H9 (cell line): ENCODE data around the gene UBE2N. TPM values are rescaled to one million over a fixed set of nuclear protein-coding genes. Genes with fewer than 3 reads are reported as not detected.
"Not testable (repeated sequence)": the region's sequence is repeated elsewhere in the genome, so short reads cannot be mapped to it uniquely, and the experiment has no call there.

Experiments
- DNase-seq: peaks from one replicate; pipeline ENCODE4 v3.0.0-alpha.2; 2017
- H2AFZ ChIP-seq: one replicate; pipeline ENCODE4 v1.6.1; 2013; ENCODE audit warnings: mild to moderate bottlenecking, low read length, control low read depth, moderate library complexity
- H2AK5ac ChIP-seq: 2 replicates; pipeline ENCODE4 v1.6.1; 2013; ENCODE audit warnings: low read length, control low read depth, mixed read lengths; ENCODE audit not compliant: insufficient read length
- H2BK120ac ChIP-seq: one replicate; pipeline ENCODE4 v1.6.1; 2013; ENCODE audit warnings: low read depth, mild to moderate bottlenecking, low read length, control low read depth, inconsistent platforms; ENCODE audit not compliant: poor library complexity, severe bottlenecking
- H2BK12ac ChIP-seq: 2 replicates; pipeline ENCODE4 v1.6.1; 2013; ENCODE audit warnings: low read length, control low read depth, mixed read lengths, low read depth; ENCODE audit not compliant: insufficient read length
- H2BK15ac ChIP-seq: 2 replicates; pipeline ENCODE4 v1.6.1; 2013; ENCODE audit warnings: low read depth, low read length, control low read depth
- H2BK20ac ChIP-seq: one replicate; pipeline ENCODE4 v1.6.1; 2013; ENCODE audit warnings: low read depth, mild to moderate bottlenecking, low read length, control low read depth, inconsistent platforms; ENCODE audit not compliant: poor library complexity, severe bottlenecking
- H2BK5ac ChIP-seq: 2 replicates; pipeline ENCODE4 v1.6.1; 2013; ENCODE audit warnings: low read length, control low read depth, mixed read lengths; ENCODE audit not compliant: insufficient read length
- H3K14ac ChIP-seq: 2 replicates; pipeline ENCODE4 v1.6.1; 2013; ENCODE audit warnings: low read length, control low read depth; ENCODE audit not compliant: insufficient read depth
- H3K18ac ChIP-seq: 2 replicates; pipeline ENCODE4 v1.6.1; 2013; ENCODE audit warnings: low read depth, mild to moderate bottlenecking, mixed read lengths, low read length, control low read depth; ENCODE audit not compliant: insufficient read length
- H3K23ac ChIP-seq: 2 replicates; pipeline ENCODE4 v1.6.1; 2013; ENCODE audit warnings: low read length, control low read depth, mixed read lengths, low read depth; ENCODE audit not compliant: insufficient read length
- H3K23me2 ChIP-seq: 2 replicates; pipeline ENCODE4 v1.6.1; 2013; ENCODE audit warnings: low read depth, mild to moderate bottlenecking, mixed read lengths, low read length, control low read depth; ENCODE audit not compliant: insufficient read length, poor library complexity, severe bottlenecking
- H3K27ac ChIP-seq: 2 replicates; pipeline ENCODE4 v1.5.1; 2013; ENCODE audit warnings: low read length, control low read depth, mixed read lengths, low read depth; ENCODE audit not compliant: insufficient read length
- H3K27me3 ChIP-seq: 2 replicates; pipeline ENCODE4 v1.6.1; 2013; ENCODE audit warnings: low read length, control low read depth, inconsistent platforms; ENCODE audit not compliant: insufficient read depth
- H3K4ac ChIP-seq: 2 replicates; pipeline ENCODE4 v1.6.1; 2013; ENCODE audit warnings: low read depth, mild to moderate bottlenecking, control low read depth, inconsistent platforms, low read length, moderate library complexity
- H3K4me1 ChIP-seq: 2 replicates; pipeline ENCODE4 v1.6.1; 2013; ENCODE audit warnings: low read length, control low read depth, inconsistent platforms; ENCODE audit not compliant: insufficient read depth
- H3K4me2 ChIP-seq: 2 replicates; pipeline ENCODE4 v1.6.1; 2013; ENCODE audit warnings: low read length, control low read depth, mixed read lengths; ENCODE audit not compliant: insufficient read length, insufficient read depth
- H3K56ac ChIP-seq: 2 replicates; pipeline ENCODE4 v1.6.1; 2013; ENCODE audit warnings: low read depth, mild to moderate bottlenecking, mixed read lengths, low read length, control low read depth; ENCODE audit not compliant: insufficient read length
- H3K79me1 ChIP-seq: 2 replicates; pipeline ENCODE4 v1.6.1; 2013; ENCODE audit warnings: low read depth, mild to moderate bottlenecking, moderate library complexity, low read length, control low read depth, inconsistent platforms; ENCODE audit not compliant: insufficient read depth, poor library complexity, severe bottlenecking
- H3K79me2 ChIP-seq: 2 replicates; pipeline ENCODE4 v1.6.1; 2013; ENCODE audit warnings: low read length, control low read depth, inconsistent platforms; ENCODE audit not compliant: insufficient read depth
- H3K9ac ChIP-seq: 2 replicates; pipeline ENCODE4 v1.6.1; 2013; ENCODE audit warnings: low read length, control low read depth, mixed read lengths; ENCODE audit not compliant: insufficient read length; ENCODE audit errors: extremely low read depth
- H3K9me3 ChIP-seq: one replicate; pipeline ENCODE4 v1.6.1; 2013; ENCODE audit warnings: low read depth, low read length, inconsistent platforms; ENCODE audit not compliant: control insufficient read depth
- H3T11ph ChIP-seq: one replicate; pipeline ENCODE4 v1.6.1; 2013; ENCODE audit warnings: mild to moderate bottlenecking, low read length, control low read depth, inconsistent platforms
- H4K20me1 ChIP-seq: one replicate; pipeline ENCODE4 v1.6.1; 2013; ENCODE audit not compliant: control insufficient read depth, insufficient read length, insufficient read depth
- H4K5ac ChIP-seq: 2 replicates; pipeline ENCODE4 v1.6.1; 2013; ENCODE audit warnings: low read depth, mild to moderate bottlenecking, mixed read lengths, low read length, control low read depth; ENCODE audit not compliant: insufficient read length
- H4K8ac ChIP-seq: replicated peaks from 2 replicates; pipeline ENCODE4 v1.6.1; 2013; ENCODE audit warnings: low read length, control low read depth, mixed read lengths, low read depth; ENCODE audit not compliant: insufficient read length
- H4K91ac ChIP-seq: 2 replicates; pipeline ENCODE4 v1.6.1; 2013; ENCODE audit warnings: low read depth, mild to moderate bottlenecking, moderate library complexity, mixed read lengths, low read length, control low read depth; ENCODE audit not compliant: insufficient read length
- H3K27ac Mint-ChIP-seq, 3 experiments: 2 replicates in 2 of 3; 3 replicates in 1 of 3; pipeline ENCODE4 v1.8.0; 2020 to 2021; ENCODE audit warnings: mixed read lengths in 3 of 3, mild to moderate bottlenecking in 1 of 3, moderate library complexity in 1 of 3
- H3K27me3 Mint-ChIP-seq: 2 replicates; pipeline ENCODE4 v1.8.0; 2021; ENCODE audit warnings: low read depth, mild to moderate bottlenecking, moderate library complexity, mixed read lengths
- H3K36me3 Mint-ChIP-seq, 3 experiments: 2 replicates in 2 of 3; 3 replicates in 1 of 3; pipeline ENCODE4 v1.8.0; 2020 to 2021; ENCODE audit warnings: low read depth in 3 of 3, mixed read lengths in 3 of 3; ENCODE audit not compliant: insufficient read depth in 1 of 3
- H3K4me1 Mint-ChIP-seq, 2 experiments: 2 replicates each; pipeline ENCODE4 v1.8.0; 2020; ENCODE audit warnings: mixed read lengths in 2 of 2
- H3K4me3 Mint-ChIP-seq, 2 experiments: 2 replicates in 1 of 2; 3 replicates in 1 of 2; pipeline ENCODE4 v1.8.0; 2020 to 2021; ENCODE audit warnings: mild to moderate bottlenecking in 2 of 2, mixed read lengths in 2 of 2, moderate library complexity in 1 of 2
- H3K9me3 Mint-ChIP-seq, 2 experiments: 2 replicates in 1 of 2; 3 replicates in 1 of 2; pipeline ENCODE4 v1.8.0; 2020; ENCODE audit warnings: mild to moderate bottlenecking in 2 of 2, mixed read lengths in 2 of 2, moderate library complexity in 1 of 2
- WGBS: extraction: QIAGEN DNeasy Blood & Tissue Kit; methylation state at CpG from one replicate; pipeline ENCODE4 v1.1.7; 2013; ENCODE audit warnings: missing lambda C conversion rate, low lambda C conversion rate, mixed read lengths; ENCODE audit not compliant: insufficient read length; ENCODE audit errors: extremely low coverage; 5-methylcytosine and 5-hydroxymethylcytosine counted together
- total RNA-seq: library from RNA; stranded (reverse); gene quantifications from 2 replicates; pipeline ENCODE4 v1.2.1, GENCODE V29; 2021
- TF ChIP-seq, protein P1 (sequence below): fragments of 200-600 bp; sonication (generic); conservative IDR thresholded peaks from 3 replicates; pipeline ENCODE4 v1.8.0; 2021; ENCODE audit warnings: antibody characterized with exemption, mild to moderate bottlenecking

The UBE2N gene
- total RNA-seq, 1 experiment from 2014 or later: 192 TPM

DNA sequence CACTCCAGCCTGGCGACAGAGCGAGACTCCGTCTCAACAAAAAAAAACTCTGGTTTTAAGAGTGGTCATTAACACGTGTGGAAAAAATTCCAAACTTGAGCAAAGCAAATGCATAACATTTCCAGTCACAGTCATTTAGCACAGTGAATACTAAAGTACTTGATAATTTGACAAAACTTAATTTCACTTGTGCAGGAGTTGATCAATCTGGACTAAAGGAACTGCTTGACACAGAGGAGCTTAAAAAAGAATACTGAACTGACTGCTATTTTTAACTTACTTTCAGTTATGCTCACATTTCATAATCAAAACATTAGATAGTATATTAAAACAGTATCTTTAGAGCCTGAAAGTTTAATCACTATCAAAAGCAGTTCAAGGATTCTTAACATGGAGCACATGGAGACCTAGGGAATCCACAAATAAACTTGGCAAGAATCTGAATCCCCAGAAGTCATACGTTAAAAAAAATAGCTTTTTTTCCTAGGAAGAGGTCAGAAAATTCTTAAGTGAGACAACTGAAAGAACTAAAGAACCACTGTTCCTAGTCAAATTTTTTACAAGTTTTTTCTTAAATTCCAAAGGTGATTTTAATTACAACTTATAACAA, 7.4 kb downstream of the UBE2N start:
- no peaks in the 10 kb centered on the region for H3K79me1 ChIP-seq
- Mint-ChIP-seq H3K4me3 (no peak overlapping the region), H3K9me3 (no peaks in the 10 kb centered on the region), H3K27ac (no peak overlapping the region), H3K27me3 (no peaks in the 10 kb centered on the region), H3K4me1 (peaks cover 24% of the 10 kb centered on the region in 2 experiments), H3K36me3 (peaks cover 1 to 7% (median 2%) of the 10 kb centered on the region in 3 experiments; a peak in 4 of 7 replicates)
- peaks cover 2% of the 10 kb centered on the region; the same call in 1 of the 2 replicates for H3K4me1 ChIP-seq
- H4K5ac ChIP-seq: no peak overlapping the region
- no peak overlapping the region for H2BK12ac ChIP-seq
- TF ChIP-seq, protein P1, sequence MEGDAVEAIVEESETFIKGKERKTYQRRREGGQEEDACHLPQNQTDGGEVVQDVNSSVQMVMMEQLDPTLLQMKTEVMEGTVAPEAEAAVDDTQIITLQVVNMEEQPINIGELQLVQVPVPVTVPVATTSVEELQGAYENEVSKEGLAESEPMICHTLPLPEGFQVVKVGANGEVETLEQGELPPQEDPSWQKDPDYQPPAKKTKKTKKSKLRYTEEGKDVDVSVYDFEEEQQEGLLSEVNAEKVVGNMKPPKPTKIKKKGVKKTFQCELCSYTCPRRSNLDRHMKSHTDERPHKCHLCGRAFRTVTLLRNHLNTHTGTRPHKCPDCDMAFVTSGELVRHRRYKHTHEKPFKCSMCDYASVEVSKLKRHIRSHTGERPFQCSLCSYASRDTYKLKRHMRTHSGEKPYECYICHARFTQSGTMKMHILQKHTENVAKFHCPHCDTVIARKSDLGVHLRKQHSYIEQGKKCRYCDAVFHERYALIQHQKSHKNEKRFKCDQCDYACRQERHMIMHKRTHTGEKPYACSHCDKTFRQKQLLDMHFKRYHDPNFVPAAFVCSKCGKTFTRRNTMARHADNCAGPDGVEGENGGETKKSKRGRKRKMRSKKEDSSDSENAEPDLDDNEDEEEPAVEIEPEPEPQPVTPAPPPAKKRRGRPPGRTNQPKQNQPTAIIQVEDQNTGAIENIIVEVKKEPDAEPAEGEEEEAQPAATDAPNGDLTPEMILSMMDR: no peak
- no peak overlapping the region for H3T11ph ChIP-seq
- DNase-seq: no peak
- H3K18ac ChIP-seq: no peak overlapping the region
- H3K4ac ChIP-seq: no peak overlapping the region
- H3K27me3 ChIP-seq: no peaks in the 10 kb centered on the region
- no peak overlapping the region for H2BK15ac ChIP-seq
- H3K4me2 ChIP-seq: no peak overlapping the region
- H4K91ac ChIP-seq: no peak overlapping the region
- H3K23ac ChIP-seq: no peak overlapping the region
- H4K8ac ChIP-seq: no peak overlapping the region
- no peak overlapping the region for H3K56ac ChIP-seq
- WGBS: no CpG with 5 or more reads among the region's 5 CpGs
- no peak overlapping the region for H2BK5ac ChIP-seq
- H2BK20ac ChIP-seq: no peak overlapping the region
- H2BK120ac ChIP-seq: no peak overlapping the region
- H3K14ac ChIP-seq: no peak overlapping the region
- no peak overlapping the region for H3K27ac ChIP-seq
- no peaks in the 10 kb centered on the region for H4K20me1 ChIP-seq
- no peaks in the 10 kb centered on the region for H3K9me3 ChIP-seq
- H2AFZ ChIP-seq: no peak overlapping the region
- no peak overlapping the region for H2AK5ac ChIP-seq
- H3K9ac ChIP-seq: no peak overlapping the region
- peaks cover 83% of the 10 kb centered on the region for H3K79me2 ChIP-seq
- no peaks in the 10 kb centered on the region for H3K23me2 ChIP-seq

DNA sequence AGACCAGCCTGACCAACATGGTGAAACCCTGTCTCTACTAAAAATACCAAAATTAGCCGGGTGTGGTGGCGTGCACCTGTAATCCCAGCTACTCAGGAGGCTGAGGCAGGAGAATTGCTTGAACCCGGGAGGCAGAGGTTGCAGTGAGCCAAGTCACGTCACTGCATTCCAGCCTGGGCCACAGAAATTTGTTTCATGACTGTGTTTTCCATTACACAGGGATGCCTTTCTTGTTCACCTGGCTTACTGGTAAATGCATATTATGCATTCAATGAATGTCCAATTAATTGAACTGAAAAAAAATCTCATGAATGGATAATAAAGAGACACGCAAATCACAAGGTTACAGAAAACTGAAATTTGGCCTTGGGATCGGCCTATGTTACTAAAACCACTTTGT, 9.7 kb downstream of the UBE2N start:
- not testable (repeated sequence) for H2BK20ac ChIP-seq, H2BK5ac ChIP-seq, H4K8ac ChIP-seq, H3K27ac ChIP-seq, H3K18ac ChIP-seq, H3K23ac ChIP-seq, H3K79me1 ChIP-seq, H4K20me1 ChIP-seq, H3K36me3 Mint-ChIP-seq, H3K4ac ChIP-seq, H3K4me3 Mint-ChIP-seq, DNase-seq, H4K91ac ChIP-seq, H3K23me2 ChIP-seq, H3T11ph ChIP-seq, H3K27me3 ChIP-seq, H2BK12ac ChIP-seq, H3K4me1 Mint-ChIP-seq, H3K4me1 ChIP-seq, H3K9me3 Mint-ChIP-seq, H2BK120ac ChIP-seq, H3K14ac ChIP-seq, H2AFZ ChIP-seq, H3K27me3 Mint-ChIP-seq, H3K56ac ChIP-seq, H3K4me2 ChIP-seq, H2AK5ac ChIP-seq, H4K5ac ChIP-seq, H3K9ac ChIP-seq, H2BK15ac ChIP-seq, H3K9me3 ChIP-seq
- H3K79me2 ChIP-seq: peaks cover 78% of the 10 kb centered on the region
- H3K27ac Mint-ChIP-seq: peak overlapping the region in 1 of 3 experiments; percentile 38; a peak in 1 of 7 replicates
- WGBS: no CpG with 5 or more reads among the region's 6 CpGs
